GM18907 (cell line): ENCODE results near the gene ADGRG3.
A peak's percentile ranks its signal among the peaks of the same experiment; 100 is the strongest.

ENCODE experiments used
- ATAC-seq: cut with Tn5 transposase; IDR thresholded peaks from one replicate; pipeline ENCODE4 v1.9.1; 2021; ENCODE audit warnings: mild to moderate bottlenecking, moderate library complexity; ENCODE audit not compliant: unreplicated experiment

ADGRG3 gene

GRCh38 chr16:57679016-57679415 is 10.9 kb downstream of the ADGRG3 start:
- no peak for ATAC-seq

- ATAC-seq: no peak
Observed at GRCh38 chr16:57679767-57680482, 11.8 kb downstream of the ADGRG3 start.

GRCh38 chr16:57680842-57681375 is 12.8 kb downstream of the ADGRG3 start:
- ATAC-seq: no peak

- ATAC-seq: no peak
Observed at GRCh38 chr16:57681950-57682728, 14.0 kb downstream of the ADGRG3 start.

- no peak for ATAC-seq
Observed at GRCh38 chr16:57682809-57683635, 14.9 kb downstream of the ADGRG3 start.

- ATAC-seq: no peak
Observed at GRCh38 chr16:57683636-57684545, 15.8 kb downstream of the ADGRG3 start.

GRCh38 chr16:57684626-57685358 is 16.7 kb downstream of the ADGRG3 start:
- ATAC-seq: no peak

GRCh38 chr16:57685633-57686032 is 17.5 kb downstream of the ADGRG3 start:
- no peak for ATAC-seq

- no peak for ATAC-seq
Observed at GRCh38 chr16:57686577-57686976, 18.5 kb downstream of the ADGRG3 start.

- ATAC-seq: no peak
Observed at GRCh38 chr16:57687363-57687929, 19.3 kb downstream of the ADGRG3 start.

GRCh38 chr16:57688487-57688986 is 20.4 kb downstream of the ADGRG3 start:
- ATAC-seq: no peak

GRCh38 chr16:57688987-57689761 is 21.1 kb downstream of the ADGRG3 start:
- ATAC-seq: peak; percentile 7

- peak; percentile 73 for ATAC-seq
Observed at GRCh38 chr16:57689762-57690558, 21.9 kb downstream of the ADGRG3 start.

GRCh38 chr16:57690782-57691471 is 22.8 kb downstream of the ADGRG3 start:
- no peak for ATAC-seq

GRCh38 chr16:57692636-57693035 is 24.5 kb downstream of the ADGRG3 start:
- ATAC-seq: no peak

GRCh38 chr16:57693550-57693949 is 25.4 kb downstream of the ADGRG3 start:
- no peak for ATAC-seq

GRCh38 chr16:57694231-57694724 is 26.2 kb downstream of the ADGRG3 start:
- ATAC-seq: no peak
